H1 (cell line): ENCODE results near the gene PTK6. TPM values are rescaled to one million over a fixed set of nuclear protein-coding genes. Genes with fewer than 3 reads are reported as not detected.

Experiments
- CEBPB ChIP-seq: IDR thresholded peaks from 2 replicates; pipeline ENCODE4 v1.6.1; 2012; ENCODE audit warnings: low read depth, low read length
- JUND ChIP-seq: IDR thresholded peaks from 2 replicates; pipeline ENCODE4 v1.6.1; 2011; ENCODE audit warnings: mild to moderate bottlenecking, improper control_type of control experiment, low read length
- PHF8 ChIP-seq: fragments of 200-600 bp; sonication (generic); conservative IDR thresholded peaks from 2 replicates; pipeline ENCODE4 v1.7.1; 2012; ENCODE audit warnings: low read depth, mild to moderate bottlenecking, inconsistent platforms, low read length, moderate library complexity
- RAD21 ChIP-seq, 2 experiments: IDR thresholded peaks in 1 of 2; conservative IDR thresholded peaks in 1 of 2; 2 replicates each; pipeline ENCODE4 v1.6.1; 2011; ENCODE audit warnings: low read depth in 2 of 2, low read length in 2 of 2, improper control_type of control experiment in 1 of 2, inconsistent platforms in 1 of 2, mild to moderate bottlenecking in 1 of 2, moderate library complexity in 1 of 2
- polyA plus RNA-seq, 7 experiments: library from polyadenylated mRNA; depleted of rRNA in 3 of 7; stranded (reverse) in 5 of 7; unstranded in 2 of 7; fragments of >200 nt in 5 of 7; fragments of 200-250 nt in 2 of 7; gene quantifications; 1 replicate in 5 of 7; 2 replicates in 1 of 7; 4 replicates in 1 of 7; pipeline versions ENCODE4 v1.2.1 to v1.2.3, GENCODE V29; 2011 to 2013; ENCODE audit warnings: missing spikeins in 2 of 7, mixed read lengths in 2 of 7
- total RNA-seq: library from RNA; stranded (reverse); fragmentation: NEBNext Ultra II Directional; extraction: Animal tissue kit (Norgen Biotek cat#: 25700); gene quantifications from 2 replicates; pipeline ENCODE4 v1.2.1, GENCODE V29; 2021

Gene PTK6
- total and polyA plus RNA-seq, 2 of the 8 experiments (the other 6 are each of a cell fraction or from before 2014, with no cell fraction given) = 0.12 to 0.19 TPM

DNA sequence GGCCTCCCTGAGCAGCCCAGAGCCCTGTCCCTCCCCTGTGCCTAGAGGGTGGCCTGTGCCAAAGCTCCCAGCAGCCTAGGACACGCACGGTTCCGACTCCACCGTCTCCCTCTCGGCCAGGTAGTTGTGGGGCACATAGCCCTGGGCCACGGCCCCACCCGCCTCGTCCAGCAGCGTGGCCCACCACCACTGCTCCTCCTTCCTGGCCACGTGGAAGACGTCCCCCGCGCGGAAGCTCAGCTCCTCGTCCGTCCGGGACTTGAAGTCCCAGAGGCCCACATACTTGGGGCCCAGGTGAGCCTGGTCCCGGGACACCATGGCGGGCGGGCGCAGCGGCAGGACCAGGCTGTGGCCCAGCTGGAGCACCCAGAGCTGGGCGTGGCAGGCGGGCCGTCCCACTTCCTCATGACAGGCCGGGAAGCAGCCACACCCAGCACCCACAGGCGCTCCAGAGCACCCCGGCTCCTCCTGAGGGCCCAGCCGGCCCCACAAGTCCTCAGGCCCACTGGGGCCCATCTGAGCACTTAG is at the start of gene PTK6 (continued):
- TF ChIP-seq RAD21 (IDR thresholded peaks at IDR 0.05 in 1 of 2, conservative IDR thresholded peaks at IDR 0.05 in 1 of 2; ENCODE audit: low read depth in 2 of 2, low read length in 2 of 2) (no peak), PHF8 (no peak), JUND (no peak), CEBPB (no peak)
